Tibial artery (tissue), 4 donors: ENCODE measurements around the gene LEO1.
A peak's percentile ranks its signal among the peaks of the same experiment; 100 is the strongest.

Experiments
- DNase-seq, 2 donors: peaks; one replicate each; pipeline ENCODE4 v3.0.0-alpha.2; 2019
- H3K27ac ChIP-seq, 2 donors: fragments of 200-600 bp; sonication (generic) in 1 of 2; 1 replicate in 1 of 2; 2 replicates in 1 of 2; pipeline ENCODE4 v1.5.1; 2018 to 2019; ENCODE audit warnings: mild to moderate bottlenecking in 1 of 2
- H3K27me3 ChIP-seq, 2 donors: fragments of 200-600 bp; sonication (generic) in 1 of 2; one replicate each; pipeline versions ENCODE4 v1.5.1 to v1.6.0; 2016 to 2019
- H3K36me3 ChIP-seq, 3 donors: fragments of 200-600 bp; sonication (generic) in 2 of 3; one replicate each; pipeline ENCODE4 v1.5.1; 2016 to 2019; ENCODE audit warnings: mild to moderate bottlenecking in 2 of 3
- H3K4me1 ChIP-seq, 4 donors: fragments of 200-600 bp; sonication (generic) in 2 of 4; 1 replicate in 3 of 4; 2 replicates in 1 of 4; pipeline ENCODE4 v1.5.1; 2016 to 2019
- H3K4me3 ChIP-seq, 2 donors: fragments of 200-600 bp; sonication (generic) in 1 of 2; 1 replicate in 1 of 2; 2 replicates in 1 of 2; pipeline ENCODE4 v1.5.1; 2018 to 2019; ENCODE audit warnings: mild to moderate bottlenecking in 2 of 2
- H3K9me3 ChIP-seq, 3 donors: fragments of 200-600 bp; sonication (generic) in 1 of 3; one replicate each; pipeline ENCODE4 v1.5.1; 2016 to 2019
- CTCF ChIP-seq, 2 experiments: fragments of 200-600 bp in 1 of 2; fragments of 450-650 bp in 1 of 2; IDR thresholded peaks; one replicate each; pipeline ENCODE4 v1.5.1; 2017 to 2019; ENCODE audit warnings: antibody characterized with exemption in 2 of 2, mild to moderate bottlenecking in 1 of 2, moderate library complexity in 1 of 2
- intact Hi-C: fragments of 100-400 bp; cut with DNase I; formaldehyde crosslinking; loops from one replicate; pipeline ENCODE4 v1.15.0; 2023; ENCODE audit warnings: low total_unique reads

The LEO1 gene

GRCh38 chr15:52018693-52019393 is 47.3 kb upstream of the LEO1 start, which contains the start of gene MAPK6:
MAPK6 (plus strand) TSS chr15:52019219; CDS start chr15:52046461, 27,242 bp downstream.
- Histone ChIP-seq H3K9me3 (no peaks in the 10 kb centered on the region), H3K4me3 (peak within 1 kb of the TSS; percentile 54 to 70), H3K27ac (peak within 1 kb of the TSS; percentile 87 to 97), H3K4me1 (peaks cover 0 to 35% (median 15%) of the 10 kb centered on the region in 4 donors), H3K27me3 (no peaks in the 10 kb centered on the region), H3K36me3 (no peaks in the 10 kb centered on the region)
- intact Hi-C loops = no loop called here
- DNase-seq = peak; percentile 91 to 97
- TF ChIP-seq CTCF (IDR thresholded peaks at IDR 0.05) = no peak

- H3K27me3 ChIP-seq = no peaks in the 10 kb centered on the region
- H3K27ac ChIP-seq = peak overlapping the region; percentile 87 to 97
- peaks cover 0 to 32% (median 15%) of the 10 kb centered on the region in 4 donors for H3K4me1 ChIP-seq
- no peaks in the 10 kb centered on the region for H3K9me3 ChIP-seq
- no peak for TF ChIP-seq CTCF (IDR thresholded peaks at IDR 0.05)
- H3K4me3 ChIP-seq = peak overlapping the region in 1 of 2 donors; percentile 54
- no peak for DNase-seq
- intact Hi-C loops = no loop called here
- H3K36me3 ChIP-seq = no peaks in the 10 kb centered on the region
Observed at GRCh38 chr15:52018244-52018643, 46.7 kb upstream of the LEO1 start.

GRCh38 chr15:52016316-52016715 is 44.7 kb upstream of the LEO1 start:
- intact Hi-C loops = no loop called here
- Histone ChIP-seq H3K27ac (no peak overlapping the region), H3K4me3 (no peak overlapping the region), H3K36me3 (no peaks in the 10 kb centered on the region), H3K27me3 (no peaks in the 10 kb centered on the region), H3K4me1 (peaks cover 0 to 13% (median 5%) of the 10 kb centered on the region in 4 donors), H3K9me3 (no peaks in the 10 kb centered on the region)
- no peak for TF ChIP-seq CTCF (IDR thresholded peaks at IDR 0.05)
- DNase-seq = no peak

GRCh38 chr15:52014616-52015015 is 43.0 kb upstream of the LEO1 start:
- Histone ChIP-seq H3K4me1 (peaks cover 0 to 5% (median 2%) of the 10 kb centered on the region in 4 donors), H3K27me3 (no peaks in the 10 kb centered on the region), H3K4me3 (no peak overlapping the region), H3K27ac (no peak overlapping the region), H3K9me3 (no peaks in the 10 kb centered on the region), H3K36me3 (no peaks in the 10 kb centered on the region)
- no peak for TF ChIP-seq CTCF (IDR thresholded peaks at IDR 0.05)
- no peak for DNase-seq
- intact Hi-C loops = no loop called here

- Histone ChIP-seq H3K9me3 (no peaks in the 10 kb centered on the region), H3K27me3 (no peaks in the 10 kb centered on the region), H3K4me3 (no peak overlapping the region), H3K4me1 (no peaks in the 10 kb centered on the region), H3K27ac (no peak overlapping the region), H3K36me3 (no peaks in the 10 kb centered on the region)
- DNase-seq = no peak
- intact Hi-C loops = no loop called here
- no peak for TF ChIP-seq CTCF (IDR thresholded peaks at IDR 0.05)
Observed at GRCh38 chr15:52013151-52013791, 41.7 kb upstream of the LEO1 start.
